ENCODE measurements around the gene ANAPC2.
A peak's percentile ranks its signal among the peaks of the same experiment; 100 is the strongest.

ANAPC2 gene

DNA sequence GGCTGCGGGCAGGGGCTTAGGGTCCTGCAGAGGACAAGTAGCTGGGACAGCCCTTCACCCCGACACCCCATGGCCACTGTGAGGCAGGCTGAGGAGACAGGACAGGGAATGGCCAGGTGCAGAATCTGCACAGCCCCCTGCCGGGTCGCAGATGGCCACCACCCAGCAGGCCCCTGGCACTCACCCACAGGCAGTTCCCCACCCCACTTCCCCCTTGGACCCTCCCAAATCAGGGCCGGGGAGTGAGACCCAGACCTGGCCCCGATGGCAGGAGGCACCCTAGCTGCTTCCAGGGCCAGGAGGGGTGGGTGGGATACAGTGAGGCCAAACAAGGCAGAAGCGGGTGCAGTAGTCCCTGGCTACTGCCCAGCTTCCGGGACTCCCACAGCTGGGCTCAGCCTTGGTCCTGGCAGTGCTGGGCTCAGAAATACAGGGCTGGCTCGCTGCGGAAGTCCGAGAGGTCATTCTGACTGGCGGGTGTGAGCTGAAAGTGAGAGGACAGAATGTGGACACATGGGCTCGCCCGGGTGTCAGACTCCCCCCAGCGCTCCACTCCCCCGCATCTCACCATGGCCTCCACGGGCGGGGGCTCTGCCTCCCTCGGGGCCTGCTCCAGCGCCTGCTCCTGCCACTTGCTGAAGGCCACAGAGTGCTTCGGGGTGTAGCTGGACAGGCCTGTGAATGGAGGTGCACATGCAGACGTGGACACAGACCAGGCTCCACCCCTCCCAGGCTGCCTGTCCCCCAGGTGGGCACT is 3.5 kb upstream of the ANAPC2 start:
- no peak for ATAC-seq

DNA sequence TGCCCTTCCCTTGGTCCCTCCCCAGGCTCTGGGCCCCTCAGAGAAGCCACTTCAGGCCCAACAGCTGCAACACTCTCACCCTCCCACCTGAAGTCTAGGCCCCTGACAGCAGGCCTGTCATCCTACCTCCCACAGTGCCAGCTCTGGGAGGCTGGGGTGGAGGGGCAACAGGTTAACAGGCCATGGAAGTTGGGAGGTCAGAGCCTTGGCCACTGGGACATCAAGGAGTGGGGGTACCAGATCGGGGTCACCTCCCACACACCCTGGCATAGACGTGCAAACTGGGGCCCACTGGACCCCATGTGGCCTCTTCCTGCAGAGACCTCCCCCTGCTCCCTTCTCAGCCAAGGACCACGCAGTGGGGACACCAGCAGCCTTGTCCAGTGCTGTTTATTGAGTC is 2.9 kb upstream of the ANAPC2 start:
- ATAC-seq = no peak

DNA sequence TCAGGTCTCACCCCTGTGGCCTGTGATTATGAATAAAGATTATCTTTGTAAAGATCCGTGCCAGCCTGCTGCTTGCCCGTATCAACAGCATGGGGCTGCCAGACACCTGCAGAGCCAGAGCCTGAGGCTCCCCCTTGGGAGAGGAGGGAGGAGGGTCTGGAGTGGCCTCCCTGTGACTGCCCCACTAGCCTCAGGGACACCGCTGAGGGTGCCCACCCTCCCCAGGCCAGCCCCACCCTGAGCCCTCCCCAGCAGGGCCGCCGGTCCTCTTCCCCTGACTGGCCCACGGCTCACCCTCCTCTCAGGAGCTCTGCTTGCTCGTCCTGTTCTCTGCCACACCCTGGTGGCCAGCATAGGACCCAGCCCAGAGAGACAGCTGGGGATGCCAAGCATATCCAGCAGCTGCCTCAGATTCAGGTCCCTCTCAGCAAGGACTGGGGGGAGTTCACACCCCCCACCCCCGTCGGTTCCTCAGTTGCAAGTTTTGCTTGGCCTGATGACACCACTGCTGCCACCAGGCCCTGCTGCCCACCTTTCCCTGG is 2.0 kb upstream of the ANAPC2 start:
- ATAC-seq = no peak

DNA sequence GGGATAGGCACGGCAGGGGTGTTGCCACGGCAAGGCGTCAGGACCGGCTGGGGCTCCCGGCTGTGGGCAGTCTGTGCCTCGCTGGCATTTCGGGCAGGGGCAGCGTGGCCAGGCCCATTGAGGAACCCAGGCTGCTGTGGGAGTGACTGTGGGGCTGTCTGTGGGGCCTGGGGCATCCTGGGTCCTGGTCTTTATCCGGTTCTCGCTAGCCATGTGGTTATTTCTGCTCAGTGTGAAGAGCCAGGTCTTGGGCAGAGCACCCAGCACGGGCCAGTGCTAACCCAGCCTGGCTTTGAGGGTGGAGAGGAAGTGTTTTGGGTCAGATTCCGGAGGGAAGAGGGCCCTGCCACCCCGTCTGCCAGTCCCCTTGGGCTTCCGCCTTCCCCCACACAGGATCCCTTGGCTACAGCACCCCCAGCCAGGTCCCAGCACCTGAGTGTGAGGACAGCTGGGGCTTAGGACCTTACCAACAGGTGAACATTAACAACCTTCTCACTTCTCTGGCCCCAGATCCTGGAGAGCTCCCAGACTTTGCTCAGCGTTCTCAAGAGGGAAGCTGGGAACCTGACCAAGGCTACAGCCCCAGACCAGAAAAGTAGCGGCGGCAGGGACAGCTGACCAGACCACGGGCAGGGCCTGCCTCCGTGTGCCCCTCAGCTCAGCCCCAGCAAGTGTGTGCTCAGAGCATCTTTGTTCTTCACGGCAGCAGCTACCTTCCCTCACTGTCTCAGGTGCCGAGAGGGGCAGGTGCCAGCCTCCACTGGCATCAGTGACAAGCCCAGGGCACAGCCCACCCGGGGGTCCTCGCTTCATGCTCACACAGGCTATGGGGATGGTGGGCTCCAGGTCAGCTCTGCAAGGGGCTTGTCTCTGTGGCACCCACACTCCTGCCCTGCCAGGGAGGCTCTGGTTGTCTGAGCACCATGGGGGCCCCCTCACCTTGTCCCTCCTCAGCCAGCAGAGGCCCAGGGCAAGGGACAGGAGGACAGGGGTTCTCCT is 1.2 kb upstream of the ANAPC2 start:
- no peak for ATAC-seq

DNA sequence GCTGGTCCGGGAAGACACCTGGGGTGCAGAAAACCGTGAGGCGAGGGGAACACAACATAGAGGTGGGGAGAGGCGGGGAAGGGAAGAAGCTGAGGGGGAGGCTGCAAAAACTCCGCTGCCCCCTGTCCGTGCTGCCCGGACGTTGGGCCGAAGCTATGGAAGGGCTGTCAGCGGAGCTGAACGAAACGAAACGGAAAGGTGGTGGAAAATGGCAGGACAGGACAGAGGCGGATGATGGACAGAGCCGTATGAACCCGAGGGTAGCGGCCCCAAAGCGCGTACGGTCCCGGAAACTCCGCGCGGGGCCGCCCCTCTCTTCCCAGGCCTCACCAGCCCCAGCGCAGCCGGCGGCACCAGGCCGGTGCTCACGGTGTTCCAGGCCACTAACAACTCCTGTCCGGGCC is 272 bp downstream of the ANAPC2 start:
- ATAC-seq = peak; percentile 1

DNA sequence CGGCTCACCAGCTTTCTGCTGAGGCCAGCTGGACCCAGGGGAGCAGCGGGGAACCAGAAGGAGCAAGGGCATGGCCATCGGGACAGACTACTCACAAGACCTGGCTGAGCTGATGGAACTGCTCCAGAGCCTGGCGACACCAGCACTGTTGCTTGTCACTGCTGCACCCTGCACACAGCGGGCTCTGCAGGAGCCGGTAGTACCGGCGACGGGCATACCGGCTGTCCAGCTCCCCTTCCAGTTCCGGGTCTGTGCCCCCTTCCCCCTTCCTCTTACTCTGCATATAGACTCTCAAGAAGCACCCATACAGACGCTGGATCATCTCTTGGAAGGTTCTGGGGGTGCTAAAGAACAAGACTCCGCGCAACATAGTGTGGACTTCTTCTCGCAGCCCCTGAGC is 974 bp downstream of the ANAPC2 start:
- no peak for ATAC-seq

DNA sequence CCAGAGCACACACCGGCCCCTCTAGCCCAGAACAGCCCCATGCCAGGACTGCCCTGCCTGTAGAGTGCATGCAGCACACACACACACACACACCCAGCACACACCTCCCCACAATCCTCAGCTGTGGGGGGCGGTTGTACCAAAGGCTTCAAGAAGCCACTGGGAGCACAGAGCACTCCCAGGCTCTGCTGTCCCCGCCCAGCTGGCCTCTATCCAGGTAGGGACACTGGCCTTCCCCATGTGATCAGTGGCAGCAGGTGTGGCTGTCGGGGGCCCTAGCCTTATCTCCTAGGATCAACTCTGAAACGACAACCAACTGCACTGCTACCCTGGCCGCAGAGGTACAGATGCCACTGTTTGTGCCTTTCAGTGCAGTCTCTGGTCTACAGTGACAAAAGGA is 2.0 kb downstream of the ANAPC2 start:
- no peak for ATAC-seq

DNA sequence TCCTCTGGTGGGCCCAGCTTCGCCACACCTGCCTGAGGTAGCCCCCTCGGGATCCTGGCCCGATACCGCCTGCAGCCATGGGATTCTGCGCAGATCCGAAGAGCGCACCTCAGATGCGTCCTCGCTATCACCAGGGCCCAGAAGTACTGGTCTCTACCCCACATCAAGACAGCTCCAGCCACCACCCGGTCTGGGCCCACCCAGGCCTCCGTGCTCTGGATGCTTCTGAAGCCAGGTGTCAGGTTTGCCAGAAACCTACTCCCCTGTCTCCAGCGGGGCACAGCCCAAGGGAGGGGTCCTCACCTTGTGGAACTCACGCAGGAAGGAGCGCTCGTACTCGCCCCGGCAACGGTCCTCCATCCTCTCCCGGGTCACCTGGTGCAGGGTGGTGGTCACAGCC is 2.4 kb downstream of the ANAPC2 start:
- no peak for ATAC-seq

DNA sequence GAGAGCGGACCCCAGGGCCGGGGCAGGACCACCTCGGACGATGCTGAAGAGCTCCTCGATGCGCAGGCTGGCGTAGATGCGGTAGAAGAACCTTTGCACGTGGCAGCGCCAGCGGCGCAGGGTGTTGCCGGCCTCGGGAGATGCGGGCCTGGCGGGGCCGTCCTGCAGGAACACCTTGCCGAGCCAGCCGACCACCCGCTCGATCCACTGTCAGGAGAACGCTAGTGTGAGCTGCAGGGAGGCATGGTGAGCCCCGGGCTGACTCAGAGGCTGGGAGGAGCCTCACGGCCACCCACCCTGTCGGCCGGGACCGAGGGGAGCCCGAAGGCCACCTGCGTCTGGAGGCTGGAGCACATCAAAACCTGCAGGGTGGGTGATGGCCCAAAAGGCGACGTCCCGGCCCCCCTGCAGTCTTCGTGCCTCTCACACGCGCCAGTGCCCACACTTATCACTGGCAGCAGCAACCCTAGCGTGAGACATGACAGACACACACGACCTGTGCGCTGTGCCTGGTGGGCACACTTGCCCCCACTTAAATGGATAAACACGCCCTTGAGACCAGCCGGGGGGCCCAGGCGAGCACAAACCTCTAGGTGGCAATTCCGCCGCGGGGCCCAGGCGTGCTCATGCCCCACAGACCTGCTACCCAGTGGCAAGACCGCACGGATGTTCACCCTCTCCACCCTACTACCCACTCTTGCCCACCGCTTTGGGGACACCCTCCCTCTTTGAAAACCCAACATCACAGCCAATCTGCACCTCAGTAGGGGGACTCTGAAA is 3.3 kb downstream of the ANAPC2 start:
- ATAC-seq = no peak

DNA sequence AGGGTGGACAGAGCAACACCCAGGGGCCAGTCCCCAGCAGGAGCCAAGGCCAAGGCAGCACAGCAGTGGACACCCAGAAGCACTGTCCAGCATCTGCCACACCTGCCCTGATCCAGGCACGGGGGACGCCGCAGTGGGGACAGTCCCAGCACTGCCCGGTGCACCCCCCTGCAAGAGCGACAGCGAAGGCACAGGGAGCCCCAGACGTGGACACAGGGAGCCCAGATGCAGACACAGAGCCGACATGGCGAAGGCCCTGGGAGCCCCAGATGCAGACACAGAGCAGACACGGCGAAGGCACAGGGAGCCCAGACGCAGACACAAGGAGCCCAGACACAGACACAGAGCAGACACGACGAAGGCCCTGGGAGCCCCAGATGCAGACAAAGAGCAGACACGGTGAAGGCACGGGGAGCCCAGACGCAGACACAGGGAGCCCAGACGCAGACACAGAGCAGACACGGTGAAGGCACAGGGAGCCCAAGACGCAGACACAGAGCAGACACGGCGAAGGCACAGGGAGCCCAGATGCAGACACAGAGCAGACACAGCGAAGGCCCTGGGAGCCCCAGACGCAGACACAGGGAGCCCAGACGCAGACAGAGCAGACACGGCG is 4.3 kb downstream of the ANAPC2 start:
- no peak for ATAC-seq

DNA sequence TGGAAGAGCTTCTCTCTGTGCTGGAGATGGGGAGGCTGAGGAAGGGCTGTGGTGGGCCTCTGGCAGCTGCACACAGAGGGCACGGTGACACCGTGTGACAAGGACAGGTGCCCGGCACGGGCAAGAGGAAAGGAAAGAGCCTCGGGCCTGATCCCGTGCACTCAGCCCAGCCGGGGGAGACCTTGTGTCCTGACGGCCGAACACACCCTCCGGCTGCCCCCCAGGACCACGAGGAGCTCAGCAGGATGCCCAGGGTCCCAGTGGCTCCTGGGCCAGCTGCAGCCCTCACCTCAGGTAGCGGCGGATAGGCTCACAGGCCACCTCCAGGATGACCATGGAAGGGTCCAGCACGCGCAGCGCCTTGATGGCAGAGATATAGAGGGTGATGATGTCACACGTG is 5.5 kb downstream of the ANAPC2 start:
- ATAC-seq = no peak

DNA sequence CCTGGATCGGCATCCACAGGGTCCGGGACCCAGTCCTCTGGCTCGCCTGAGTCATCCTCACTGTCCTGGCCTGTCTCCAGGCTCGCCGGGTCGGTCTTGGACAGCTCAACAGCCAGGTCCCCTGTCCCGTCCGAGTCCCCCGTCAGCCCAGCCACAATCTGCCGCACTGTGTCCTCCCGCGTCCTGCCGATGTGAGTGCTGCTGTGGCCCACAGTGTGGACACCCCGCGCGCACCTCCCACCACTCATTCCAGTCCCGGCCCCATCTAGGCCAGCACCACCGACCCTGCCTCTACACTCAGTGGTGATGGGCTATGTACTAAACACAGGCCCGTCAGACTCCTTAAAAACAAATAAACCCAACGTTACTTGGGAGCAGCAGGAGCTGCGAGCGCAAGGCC is 6.7 kb downstream of the ANAPC2 start:
- ATAC-seq = no peak

DNA sequence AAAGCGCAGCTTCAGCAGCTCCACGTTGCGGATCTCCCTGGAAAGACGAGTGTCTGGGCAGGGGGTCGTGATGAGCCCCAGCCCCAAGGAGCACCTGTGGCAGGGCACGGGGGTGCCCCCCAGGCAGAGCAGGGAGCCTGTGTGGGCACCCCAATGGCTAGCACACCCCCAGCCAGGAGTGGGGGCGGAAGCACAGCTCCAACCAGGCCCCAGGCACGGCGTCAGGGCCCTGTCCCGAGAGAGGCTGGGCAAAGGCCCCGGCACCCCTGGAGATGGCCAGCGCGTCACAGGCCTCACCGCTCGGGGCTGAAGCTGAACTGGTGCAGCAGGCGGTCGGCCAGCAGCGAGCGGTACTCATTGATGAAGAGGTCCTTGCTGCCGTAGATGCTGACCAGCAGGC is 7.9 kb downstream of the ANAPC2 start:
- ATAC-seq = no peak

DNA sequence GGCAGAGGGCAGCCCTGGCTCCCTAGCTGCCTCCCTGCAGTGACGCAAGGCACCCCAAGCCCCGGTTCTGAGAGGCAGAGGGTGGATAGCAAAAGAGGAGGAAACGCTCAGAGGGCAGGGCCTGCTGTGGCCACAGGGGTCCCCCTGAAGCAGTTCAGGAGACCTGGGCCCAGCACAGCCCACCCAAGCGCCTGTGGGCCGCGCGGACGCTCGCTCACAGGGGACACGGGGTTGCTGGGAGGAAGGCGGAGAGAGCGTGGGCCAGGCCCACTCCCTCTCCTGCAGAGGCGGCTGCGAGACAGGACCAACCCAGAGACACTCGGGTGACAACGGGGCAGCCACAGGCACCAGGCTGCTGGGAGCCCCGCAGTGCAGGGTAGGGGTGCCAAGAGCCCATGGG is 8.6 kb downstream of the ANAPC2 start:
- no peak for ATAC-seq

DNA sequence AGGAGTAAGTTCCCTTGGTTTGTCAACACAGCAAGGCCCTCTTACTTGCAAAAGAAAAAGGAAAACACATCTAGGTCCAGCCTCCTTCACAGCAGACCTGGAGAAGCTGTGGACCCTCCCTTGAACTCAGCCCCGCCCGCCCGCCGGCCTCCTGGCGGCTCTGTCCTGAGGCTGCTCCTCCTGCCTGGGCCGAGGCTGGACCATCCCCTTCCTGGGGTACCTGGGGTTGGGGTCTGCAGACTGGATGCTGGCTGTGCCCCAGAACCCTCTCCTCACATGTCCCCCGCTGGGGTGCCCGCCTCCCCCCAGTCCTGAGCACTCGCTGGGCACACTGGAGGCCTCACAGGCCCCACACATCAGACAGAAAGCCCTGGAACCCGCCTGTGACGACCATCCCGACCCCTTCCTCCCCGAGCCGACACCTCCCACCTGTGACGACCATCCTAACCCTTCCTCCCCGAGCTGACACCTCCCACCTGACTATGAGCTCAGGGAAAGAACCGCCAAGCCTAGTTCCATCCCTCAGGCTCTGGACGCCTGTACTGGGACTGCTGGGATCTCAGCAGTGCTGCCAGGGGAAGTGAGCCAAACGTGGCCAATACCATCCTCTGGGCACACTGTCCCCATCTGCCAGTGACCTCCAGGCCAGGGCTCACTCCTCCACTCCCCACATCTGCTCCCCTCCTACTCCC is 9.3 kb downstream of the ANAPC2 start:
- ATAC-seq = no peak

DNA sequence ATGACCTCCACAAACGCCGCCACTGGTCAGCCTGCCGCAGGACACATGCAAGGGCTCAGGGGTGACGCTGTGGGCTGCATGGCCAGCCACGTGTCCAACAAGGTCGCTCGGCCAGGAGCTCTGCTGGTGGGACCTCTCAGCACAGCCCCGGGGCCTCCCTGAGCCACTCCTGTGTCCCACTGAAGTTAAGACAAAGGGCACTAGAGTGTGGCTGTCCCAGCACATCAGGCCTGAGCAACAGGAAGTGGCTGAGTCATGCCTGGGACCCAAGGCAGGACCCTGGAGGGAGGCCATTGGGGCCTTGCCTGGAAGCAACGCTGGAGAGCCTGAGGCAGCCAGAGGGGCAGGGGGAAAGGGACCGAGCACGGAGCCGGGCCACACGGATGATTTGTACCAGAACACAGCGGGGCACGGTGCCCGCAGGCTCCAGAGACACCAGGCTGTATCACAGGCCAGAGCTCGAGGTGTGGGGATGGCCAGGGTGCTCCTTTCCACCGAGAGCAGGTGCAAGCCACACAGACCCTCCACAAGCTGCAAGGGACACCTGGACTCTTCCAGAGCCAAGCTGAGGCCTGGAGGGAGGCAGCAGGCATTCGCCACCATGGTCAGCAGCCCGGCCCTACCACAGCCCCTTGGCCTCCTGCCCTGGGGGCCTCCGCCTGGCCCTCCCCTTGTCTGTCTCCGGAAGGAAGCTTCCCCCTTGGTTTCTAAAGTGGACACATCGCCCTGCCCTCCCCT is 10.0 kb downstream of the ANAPC2 start:
- no peak for ATAC-seq

DNA sequence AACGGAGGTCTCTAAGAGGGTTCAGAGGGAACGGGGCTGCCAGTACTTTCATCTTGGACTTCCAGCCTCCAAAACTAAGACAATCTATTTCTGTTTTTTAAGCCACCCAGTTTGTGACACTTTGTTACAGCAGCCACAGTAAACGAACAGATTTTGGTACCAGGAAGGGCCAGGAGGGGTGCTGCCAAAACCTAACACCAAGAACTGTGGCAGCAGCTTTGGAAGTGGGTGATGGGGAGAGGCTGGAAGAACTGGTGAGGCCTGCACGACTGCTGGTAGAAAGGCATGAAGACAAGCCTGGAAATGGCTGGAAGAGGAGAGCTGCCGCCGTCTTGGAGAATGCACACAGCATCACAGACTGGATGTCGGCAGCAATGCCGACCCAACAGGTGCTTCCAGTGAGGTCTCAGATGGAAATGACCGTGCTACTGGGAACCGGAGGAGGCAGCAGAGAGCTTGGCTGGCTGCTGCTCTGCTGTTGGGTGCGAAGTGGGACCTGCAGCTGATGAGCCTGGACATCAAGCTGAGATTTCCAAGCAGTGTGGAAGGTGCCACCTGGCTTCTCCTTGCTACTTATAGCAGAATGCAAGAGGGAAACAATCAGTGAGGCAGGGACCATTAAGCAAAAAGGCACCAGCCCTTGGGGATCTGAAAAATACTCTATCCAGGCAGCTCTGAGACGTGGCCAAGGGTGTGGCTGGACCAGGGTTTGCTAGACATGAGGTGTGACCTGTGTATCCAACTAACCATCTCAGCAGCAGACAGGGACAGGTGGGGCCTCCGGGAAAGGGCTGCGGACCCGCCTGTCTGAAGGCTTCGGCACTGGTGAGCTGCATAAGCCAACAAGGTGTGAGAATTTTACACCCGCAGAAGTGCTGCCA is 11.8 kb downstream of the ANAPC2 start:
- peak in 1 of 2 donors; percentile 54 for ATAC-seq

DNA sequence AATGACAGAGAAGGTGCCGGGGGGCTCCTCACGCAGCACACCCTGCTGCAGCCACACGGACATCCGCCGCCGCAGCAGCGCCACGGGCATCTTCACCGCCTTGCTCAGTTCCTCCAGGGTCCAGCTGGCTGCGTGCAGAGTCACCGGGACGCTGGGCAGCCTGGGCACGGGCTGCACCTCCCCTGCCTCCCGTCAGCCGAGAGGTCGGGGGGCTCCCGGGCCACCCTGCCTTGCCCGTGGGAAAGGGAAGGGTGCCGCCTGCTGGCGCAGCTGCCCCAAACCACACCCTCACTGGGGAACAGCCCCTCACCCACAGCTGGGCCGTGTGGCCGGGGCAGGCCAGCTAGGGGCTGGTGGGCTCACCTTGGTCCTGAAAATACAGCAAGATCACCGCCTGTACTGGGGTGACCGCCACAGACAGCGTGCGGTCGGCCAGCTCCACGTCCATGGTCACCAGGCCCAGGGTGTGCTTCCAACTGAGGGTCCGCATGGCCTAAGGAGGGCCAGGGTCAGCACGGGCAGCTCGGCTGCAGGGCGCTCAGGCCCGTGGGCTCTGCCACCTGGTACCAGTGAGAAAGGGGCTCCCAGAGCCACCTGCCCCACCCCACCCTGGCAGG is 12.9 kb downstream of the ANAPC2 start:
- ATAC-seq = peak in 1 of 2 donors; percentile 12

DNA sequence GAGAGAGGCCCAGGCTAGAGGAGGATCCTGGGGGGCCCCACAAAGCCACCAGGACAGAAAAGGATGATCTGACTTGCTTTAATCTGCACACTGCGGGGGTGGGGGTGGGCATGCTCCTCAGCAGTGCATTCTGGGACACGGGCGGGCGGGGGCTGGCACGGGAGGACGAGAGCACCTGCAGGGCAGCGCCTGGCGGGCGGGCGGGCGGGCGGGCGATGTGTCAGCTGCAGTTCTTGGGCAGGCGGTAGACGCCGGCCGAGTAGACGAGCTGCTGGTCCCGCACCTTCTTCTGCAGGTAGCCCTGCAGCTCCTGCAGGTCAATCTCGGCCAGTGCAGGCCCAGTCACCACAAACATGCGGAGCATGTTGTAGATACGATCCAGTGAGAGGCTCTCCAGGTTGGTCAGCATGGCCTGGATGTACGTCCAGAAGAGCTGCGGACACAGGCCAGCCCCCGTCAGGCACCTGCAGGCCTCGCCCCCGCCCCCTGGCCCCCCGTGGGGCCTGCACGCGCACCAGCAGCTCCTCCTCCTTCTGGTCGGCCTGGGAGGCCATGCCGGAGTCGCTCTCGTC is 13.6 kb downstream of the ANAPC2 start:
- no peak for ATAC-seq
